Ovary (tissue), 3 donors: Measurements from ENCODE around the gene MMP21.

ENCODE experiments used
- CTCF ChIP-seq, 3 donors: fragments of 450-650 bp in 2 of 3; fragments of 200-600 bp in 1 of 3; IDR thresholded peaks; one replicate each; pipeline versions ENCODE4 v1.5.1 to v1.8.0; 2016 to 2022; ENCODE audit warnings: antibody characterized with exemption in 3 of 3, mild to moderate bottlenecking in 1 of 3
- EP300 ChIP-seq: sonication (generic); formaldehyde crosslinking; IDR thresholded peaks from one replicate; pipeline ENCODE4 v1.6.1; 2017; ENCODE audit warnings: antibody characterized with exemption
- POLR2A ChIP-seq: fragments of 450-650 bp; IDR thresholded peaks from one replicate; pipeline ENCODE4 v1.6.1; 2017; ENCODE audit warnings: antibody characterized with exemption, mild to moderate bottlenecking, moderate library complexity
- donor health status: DM: no; HTN: no; CAD: no.

- TF ChIP-seq CTCF (IDR thresholded peaks at IDR 0.05) (no peak), POLR2A (no peak), EP300 (no peak)
These were observed 54.6 kb downstream of the MMP21 start for GRCh38 chr10:125721035-125721434.
